K562 (cell line): Measurements from ENCODE around the gene CHRDL2. TPM values are rescaled to one million over a fixed set of nuclear protein-coding genes. Genes with fewer than 3 reads are reported as not detected.

Source experiments
- ATAC-seq: fragments of 200-7000 bp; cut with Tn5 transposase; 3 replicates; pipeline ENCODE4 v1.9.1; 2020; ENCODE audit warnings: moderate library complexity
- BruUV-seq: library from RNA; stranded (reverse); fragments of 400-500 nt; replicated peaks from 2 replicates; lab custom pipeline; 2021; lab: Mats Ljungman, UMichigan
- CTCF ChIA-PET: fragments of 300-600 bp; formaldehyde crosslinking; extraction: SDS; loops from one replicate; lab custom pipeline; 2021; ENCODE audit warnings: low intra/inter-chr PET ratio; lab: Yijun Ruan, JAX
- POLR2A ChIA-PET: fragments of 300-600, 350-650 bp; sonication (Branson Sonifier 250); formaldehyde crosslinking; extraction: SDS; loops from one replicate; lab custom pipeline; 2021; ENCODE audit warnings: antibody characterized with exemption, inconsistent platforms; lab: Yijun Ruan, JAX
- DNase-seq, 4 experiments: peaks; one replicate each; pipeline versions ENCODE4 v3.0.0 to v3.0.0-alpha.2; 2011 to 2018; ENCODE audit warnings: low spot score in 3 of 4, mixed read lengths in 3 of 4; ENCODE audit errors: extremely low read depth in 1 of 4
- FAIRE-seq: peaks from 2 replicates; lab custom pipeline; 2011; peaks lifted over from hg19 to GRCh38; lab: Jason Lieb, UNC
- H2AFZ ChIP-seq: 2 replicates; pipeline ENCODE4 v1.6.0; 2011; ENCODE audit warnings: low read depth, low read length, control low read depth, inconsistent platforms
- H3K27ac ChIP-seq: fragments of 200-600 bp; 3 replicates; pipeline ENCODE4 v1.8.0; 2011; ENCODE audit warnings: low read depth, mild to moderate bottlenecking, control low read depth, inconsistent platforms, low read length, moderate library complexity, mixed read lengths; ENCODE audit errors: extremely low read depth
- H3K27me3 ChIP-seq, 2 experiments: fragments of 300-600 bp in 1 of 2; 2 replicates in 1 of 2; 3 replicates in 1 of 2; pipeline versions ENCODE4 v1.6.0 to v1.8.0; 2011; ENCODE audit warnings: inconsistent platforms in 2 of 2, low read length in 2 of 2, mild to moderate bottlenecking in 1 of 2, mixed read lengths in 1 of 2, moderate library complexity in 1 of 2; ENCODE audit not compliant: control insufficient read depth in 2 of 2, insufficient read depth in 2 of 2
- H3K36me3 ChIP-seq: fragments of 300-600 bp; 3 replicates; pipeline ENCODE4 v1.8.0; 2011; ENCODE audit warnings: mild to moderate bottlenecking, low read length, inconsistent platforms; ENCODE audit not compliant: control insufficient read depth, insufficient read depth
- H3K4me1 ChIP-seq, 2 experiments: fragments of 200-600 bp in 1 of 2; replicated peaks in 1 of 2; 2 replicates in 1 of 2; 3 replicates in 1 of 2; pipeline versions ENCODE4 v1.5.1 to v1.8.0; 2011; ENCODE audit warnings: inconsistent platforms in 2 of 2, low read length in 2 of 2, mild to moderate bottlenecking in 1 of 2, mixed read lengths in 1 of 2, moderate library complexity in 1 of 2; ENCODE audit not compliant: control insufficient read depth in 2 of 2, insufficient read depth in 2 of 2
- H3K4me2 ChIP-seq: 2 replicates; pipeline ENCODE4 v1.6.1; 2011; ENCODE audit warnings: low read length, control low read depth, inconsistent platforms, mixed read lengths; ENCODE audit not compliant: insufficient read depth
- H3K4me3 ChIP-seq: fragments of 200-600 bp; sonication (generic), shearing (Covaris generic); 2 replicates; pipeline ENCODE4 v1.5.1; 2016; ENCODE audit warnings: control low read depth, inconsistent platforms
- H3K79me2 ChIP-seq: fragments of 200-600 bp; 3 replicates; pipeline ENCODE4 v1.8.0; 2011; ENCODE audit warnings: low read length, inconsistent platforms; ENCODE audit not compliant: control insufficient read depth, insufficient read depth
- H3K9ac ChIP-seq, 2 experiments: 2 replicates each; pipeline versions ENCODE4 v1.6.0 to v1.6.1; 2011; ENCODE audit warnings: low read depth in 2 of 2, low read length in 2 of 2, control low read depth in 1 of 2, inconsistent platforms in 1 of 2, mild to moderate bottlenecking in 1 of 2, mixed read lengths in 1 of 2; ENCODE audit not compliant: insufficient read depth in 1 of 2
- H3K9me1 ChIP-seq: one replicate; pipeline ENCODE4 v1.6.0; 2011; ENCODE audit warnings: inconsistent platforms, mild to moderate bottlenecking, low read length, moderate library complexity; ENCODE audit not compliant: control insufficient read depth, insufficient read depth
- H3K9me3 ChIP-seq: replicated peaks from 2 replicates; pipeline ENCODE4 v1.5.1; 2011; ENCODE audit warnings: low read depth, low read length, inconsistent platforms; ENCODE audit not compliant: control insufficient read depth, insufficient read depth
- H4K20me1 ChIP-seq: replicated peaks from 2 replicates; pipeline ENCODE4 v1.6.1; 2011; ENCODE audit warnings: low read length, inconsistent platforms, mixed read lengths; ENCODE audit not compliant: control insufficient read depth, insufficient read depth
- DPF2 ChIP-seq: fragments of 450-650 bp; IDR thresholded peaks from 2 replicates; pipeline ENCODE4 v1.6.1; 2016
- NELFE ChIP-seq: IDR thresholded peaks from 2 replicates; pipeline ENCODE4 v1.6.1; 2011; ENCODE audit warnings: mild to moderate bottlenecking; ENCODE audit not compliant: insufficient read depth, insufficient read length
- POLR3G ChIP-seq: IDR thresholded peaks from 2 replicates; pipeline ENCODE4 v1.6.1; 2011; ENCODE audit not compliant: insufficient read length, insufficient replicate concordance; ENCODE audit errors: extremely low read depth
- RBM25 ChIP-seq: fragments of 200-400 bp; formaldehyde crosslinking; IDR thresholded peaks from 2 replicates; pipeline ENCODE4 v1.6.1; 2018; ENCODE audit warnings: low read length, low read depth, moderate library complexity; ENCODE audit not compliant: severe bottlenecking
- SUPT5H ChIP-seq: fragments of 450-650 bp; IDR thresholded peaks from 2 replicates; pipeline ENCODE4 v1.6.1; 2016
- UBTF ChIP-seq, 2 experiments: IDR thresholded peaks; 2 replicates each; pipeline ENCODE4 v1.6.1; 2012; ENCODE audit warnings: improper control_type of control experiment in 2 of 2, low read depth in 2 of 2, low read length in 2 of 2, borderline replicate concordance in 1 of 2
- ZNF121 ChIP-seq: sonication (generic); formaldehyde crosslinking; conservative IDR thresholded peaks from 2 replicates; pipeline ENCODE4 v1.8.0; 2022; ENCODE audit warnings: missing genetic modification reagents
- ZNF174 ChIP-seq: fragments of 250-450 bp; sonication (Bioruptor Pico); IDR thresholded peaks from 2 replicates; pipeline ENCODE4 v1.4.0; 2020; ENCODE audit warnings: mild to moderate bottlenecking
- WGBS: fragments of 100-300 bp; shearing (Covaris generic); methylation state at CpG from one replicate; pipeline ENCODE4 v1.1.6; 2016; ENCODE audit warnings: low coverage, mixed read lengths; ENCODE audit not compliant: insufficient coverage; ENCODE audit errors: missing lambda C conversion rate; 5-methylcytosine and 5-hydroxymethylcytosine counted together
- in situ Hi-C: fragments of 300-500 bp; cut with MboI; formaldehyde crosslinking; loops from 4 replicates; pipeline ENCODE4 v1.15.0; 2018; ENCODE audit warnings: inconsistent platforms, mixed read lengths
- intact Hi-C: fragments of 100-400 bp; cut with micrococcal nuclease; formaldehyde crosslinking; loops from 2 replicates; pipeline ENCODE4 v1.14.2; 2022
- polyA plus RNA-seq, 8 experiments: library from polyadenylated mRNA; depleted of rRNA in 4 of 8; stranded (reverse) in 5 of 8; unstranded in 3 of 8; fragments of >200 nt; fragmentation: Nextera tagmentation in 2 of 8; fragmentation: Illumina TruSeq in 1 of 8; extraction: Ambion mirVana in 2 of 8; extraction: Trizol in 1 of 8; gene quantifications; 2 replicates each; pipeline versions ENCODE4 v1.2.1 to v1.2.3, GENCODE V29; 2011 to 2014; ENCODE audit warnings: inconsistent platforms in 1 of 8, missing spikeins in 1 of 8
- total RNA-seq, 7 experiments: library from RNA; depleted of rRNA in 6 of 7; stranded (reverse); fragments of >200 nt in 6 of 7; fragmentation: Illumina TruSeq in 2 of 7; extraction: Trizol in 2 of 7; gene quantifications; 2 replicates each; pipeline versions ENCODE4 v1.2.1 to v1.2.3, GENCODE V29; 2011 to 2021; ENCODE audit warnings: low replicate concordance in 1 of 7
- TF ChIP-seq, protein P1 (sequence below), 2 experiments: fragments of 450-650 bp in 1 of 2; sonication (generic) in 1 of 2; formaldehyde crosslinking in 1 of 2; IDR thresholded peaks in 1 of 2; conservative IDR thresholded peaks in 1 of 2; 2 replicates each; pipeline versions ENCODE4 v1.6.1 to v1.8.1; 2016 to 2023; ENCODE audit warnings: mild to moderate bottlenecking in 2 of 2, moderate library complexity in 2 of 2, inconsistent platforms in 1 of 2, missing genetic modification reagents in 1 of 2
- TF ChIP-seq, protein P2 (sequence below): sonication (generic); formaldehyde crosslinking; IDR thresholded peaks from 2 replicates; pipeline ENCODE4 v1.8.0; 2022; ENCODE audit warnings: mild to moderate bottlenecking, missing genetic modification reagents

Gene CHRDL2
- total and polyA plus RNA-seq, 9 of the 15 experiments (the other 6 are each of a cell fraction or from before 2014, with no cell fraction given), result not detected

DNA sequence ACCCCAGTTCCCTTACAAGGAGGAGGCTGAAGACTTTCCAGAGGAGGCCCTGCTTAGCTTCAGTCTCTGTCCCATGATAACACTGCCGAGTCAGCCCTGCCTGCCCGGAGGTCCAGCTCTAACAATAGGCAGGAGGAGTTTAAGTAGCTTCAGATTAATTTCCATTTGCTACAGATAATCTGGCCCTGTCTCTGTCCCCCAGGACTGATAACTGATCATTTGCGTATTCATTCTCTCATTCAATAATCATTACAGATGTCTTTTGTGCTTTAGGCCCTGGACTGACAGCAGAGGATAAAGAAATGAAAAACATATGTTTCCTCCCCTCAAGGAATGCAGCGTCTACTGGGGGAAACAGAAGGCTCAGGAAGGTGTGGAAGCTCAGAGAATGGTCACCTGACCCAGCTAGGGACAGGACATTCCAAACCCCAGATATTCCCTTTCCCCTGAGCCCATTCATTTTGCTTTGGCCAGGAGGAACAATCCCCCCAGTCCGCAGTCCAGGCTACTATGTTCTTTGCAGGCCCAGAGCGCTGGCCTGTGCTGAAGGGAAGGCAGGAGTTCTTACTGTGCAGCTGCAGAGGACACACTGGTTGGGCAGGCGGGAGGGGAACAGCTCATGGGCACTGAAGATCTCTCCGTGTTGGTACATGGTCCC is 20.8 kb downstream of the CHRDL2 start (continued):
- peak in 1 of 2 experiments; percentile 61; a peak in 1 of 4 replicates for TF ChIP-seq UBTF (IDR thresholded peaks at IDR 0.05; ENCODE audit: borderline replicate concordance in 1 of 2, low read depth in 2 of 2, low read length in 2 of 2)
- TF ChIP-seq, protein P1, sequence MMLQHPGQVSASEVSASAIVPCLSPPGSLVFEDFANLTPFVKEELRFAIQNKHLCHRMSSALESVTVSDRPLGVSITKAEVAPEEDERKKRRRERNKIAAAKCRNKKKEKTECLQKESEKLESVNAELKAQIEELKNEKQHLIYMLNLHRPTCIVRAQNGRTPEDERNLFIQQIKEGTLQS (IDR thresholded peaks at IDR 0.05), result peak; percentile 17; the same call in 1 of the 2 replicates
- TF ChIP-seq, protein P1 (CRISPR knock-in tag; conservative IDR thresholded peaks at IDR 0.05), result no peak
- 0 out of 2 replicates have a peak, but pooled peaks have one; percentile 60 for TF ChIP-seq DPF2

GRCh38 chr11:74709175-74709574 is 22.1 kb downstream of the CHRDL2 start:
- Histone ChIP-seq H3K9me3 (no peaks in the 10 kb centered on the region), H3K36me3 (no peaks in the 10 kb centered on the region), H3K4me3 (no peak overlapping the region), H3K9me1 (no peaks in the 10 kb centered on the region), H3K4me1 (peaks cover 15 to 27% of the 10 kb centered on the region in 2 experiments; a peak in 4 of 5 replicates), H2AFZ (no peak overlapping the region), H3K27me3 (no peaks in the 10 kb centered on the region), H3K79me2 (no peaks in the 10 kb centered on the region), H3K4me2 (no peak overlapping the region), H3K9ac (no peak overlapping the region), H4K20me1 (no peaks in the 10 kb centered on the region), H3K27ac (no peak overlapping the region)
- intact Hi-C loops (loop anchor here (10.0 kb wide), 1 partner anchor 536 kb away; the partner anchor contains the start of gene TPBGL), in situ Hi-C loops (no loop called here)
- no TSS peak for BruUV-seq
- POLR2A ChIA-PET, result interaction anchor here (0.6 kb wide), 1 partner anchor 105 kb away, joined by 4 read pairs; no protein-coding TSS in a partner anchor
- WGBS, result 62% methylated on average over 3 of the region's 3 CpGs
- ATAC-seq (no peak), DNase-seq (no peak), FAIRE-seq (no peak)
- CTCF ChIA-PET, result no interaction called here
- TF ChIP-seq POLR3G (no peak), ZNF174 (CRISPR knock-in tag) (no peak), DPF2 (no peak), NELFE (no peak), ZNF121 (no peak), SUPT5H (no peak), RBM25 (peak; percentile 49)
- TF ChIP-seq, protein P2, sequence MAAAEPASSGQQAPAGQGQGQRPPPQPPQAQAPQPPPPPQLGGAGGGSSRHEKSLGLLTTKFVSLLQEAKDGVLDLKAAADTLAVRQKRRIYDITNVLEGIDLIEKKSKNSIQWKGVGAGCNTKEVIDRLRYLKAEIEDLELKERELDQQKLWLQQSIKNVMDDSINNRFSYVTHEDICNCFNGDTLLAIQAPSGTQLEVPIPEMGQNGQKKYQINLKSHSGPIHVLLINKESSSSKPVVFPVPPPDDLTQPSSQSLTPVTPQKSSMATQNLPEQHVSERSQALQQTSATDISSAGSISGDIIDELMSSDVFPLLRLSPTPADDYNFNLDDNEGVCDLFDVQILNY (CRISPR knock-in tag), result no peak
